HCT116 (cell line): ENCODE results near the gene U2AF2. TPM values are rescaled to one million over a fixed set of nuclear protein-coding genes. Genes with fewer than 3 reads are reported as not detected.

Experiments used
- ATAC-seq: fragments of 200-7000 bp; cut with Tn5 transposase; 2 replicates; pipeline ENCODE4 v1.9.1; 2020; ENCODE audit warnings: mild to moderate bottlenecking, moderate library complexity
- BruUV-seq: library from RNA; stranded (reverse); fragments of 400-500 nt; replicated peaks from 2 replicates; lab custom pipeline; 2021; lab: Mats Ljungman, UMichigan
- CTCF ChIA-PET: fragments of 300-600 bp; sonication (Branson Sonifier 250); formaldehyde crosslinking; loops from one replicate; lab custom pipeline; 2021; ENCODE audit warnings: antibody characterized with exemption; lab: Charles Lee
- POLR2A ChIA-PET: fragments of 300-600, 350-600 bp; sonication (Branson Sonifier 250); formaldehyde crosslinking; loops from one replicate; lab custom pipeline; 2021; ENCODE audit warnings: antibody characterized with exemption; lab: Charles Lee
- RAD21 ChIA-PET, 2 experiments: fragments of 300-600 bp; sonication (Branson Sonifier 250); formaldehyde crosslinking; loops; one replicate each; lab custom pipeline; 2023; ENCODE audit warnings: low total read pairs in 2 of 2; ENCODE audit not compliant: uncharacterized antibody in 2 of 2, unreplicated experiment in 2 of 2, low non-redundant PET in 1 of 2; lab: Charles Lee
- DNase-seq: peaks from one replicate; pipeline ENCODE4 v3.0.0-alpha.2; 2010; ENCODE audit warnings: low read depth, low spot score
- H2AFZ ChIP-seq: fragments of 200-600 bp; shearing (Covaris generic), sonication (generic); 2 replicates; pipeline ENCODE4 v1.6.1; 2017; ENCODE audit warnings: low read depth, mixed run types, mixed read lengths, antibody characterized with exemption, low read length; ENCODE audit not compliant: poor library complexity, severe bottlenecking
- H3K27ac ChIP-seq: 2 replicates; pipeline ENCODE4 v1.5.1; 2012; ENCODE audit warnings: low read depth, low read length
- H3K27me3 ChIP-seq: fragments of 200-600 bp; sonication (generic); 2 replicates; pipeline ENCODE4 v1.6.1; 2016; ENCODE audit warnings: mixed run types, low read length, mixed read lengths; ENCODE audit not compliant: insufficient read depth
- H3K36me3 ChIP-seq, 2 experiments: fragments of 200-500 bp in 1 of 2; fragments of 200-600 bp in 1 of 2; sonication (Bioruptor generic) in 1 of 2; sonication (generic) in 1 of 2; 2 replicates each; pipeline versions ENCODE4 v1.5.1 to v1.6.1; 2014 to 2016; ENCODE audit warnings: low read length in 2 of 2, inconsistent platforms in 1 of 2, mixed read lengths in 1 of 2, mixed run types in 1 of 2; ENCODE audit not compliant: insufficient read depth in 2 of 2, control insufficient read depth in 1 of 2
- H3K4me1 ChIP-seq, 2 experiments: fragments of 200-600 bp in 1 of 2; sonication (generic) in 1 of 2; 2 replicates each; pipeline versions ENCODE4 v1.5.1 to v1.6.1; 2012 to 2017; ENCODE audit warnings: low read length in 2 of 2, inconsistent platforms in 1 of 2, mild to moderate bottlenecking in 1 of 2, mixed read lengths in 1 of 2, mixed run types in 1 of 2, moderate library complexity in 1 of 2; ENCODE audit not compliant: insufficient read depth in 2 of 2, control insufficient read depth in 1 of 2
- H3K4me2 ChIP-seq: fragments of 200-600 bp; sonication (generic); 2 replicates; pipeline ENCODE4 v1.6.1; 2017; ENCODE audit warnings: mixed run types, low read length, mixed read lengths
- H3K4me3 ChIP-seq, 2 experiments: fragments of 200-600 bp in 1 of 2; sonication (generic) in 1 of 2; replicated peaks in 1 of 2; 2 replicates each; pipeline ENCODE4 v1.5.1; 2011 to 2016; ENCODE audit warnings: low read length in 2 of 2, control low read depth in 1 of 2, low read depth in 1 of 2, mild to moderate bottlenecking in 1 of 2, mixed read lengths in 1 of 2, mixed run types in 1 of 2
- H3K79me2 ChIP-seq: fragments of 200-600 bp; sonication (generic); 2 replicates; pipeline ENCODE4 v1.6.1; 2017; ENCODE audit warnings: mild to moderate bottlenecking, mixed run types, low read length, moderate library complexity, mixed read lengths; ENCODE audit not compliant: insufficient read depth
- H3K9ac ChIP-seq: fragments of 200-600 bp; sonication (generic); 2 replicates; pipeline ENCODE4 v1.6.1; 2016; ENCODE audit warnings: low read length, mixed read lengths
- H3K9me2 ChIP-seq: fragments of 200-600 bp; sonication (generic), shearing (Covaris generic); 2 replicates; pipeline ENCODE4 v1.6.1; 2017; ENCODE audit warnings: mixed run types, mild to moderate bottlenecking, moderate library complexity; ENCODE audit not compliant: insufficient read depth
- H3K9me3 ChIP-seq, 2 experiments: fragments of 200-500 bp in 1 of 2; fragments of 200-600 bp in 1 of 2; sonication (Bioruptor generic) in 1 of 2; sonication (generic) in 1 of 2; 2 replicates each; pipeline ENCODE4 v1.6.1; 2014 to 2017; ENCODE audit warnings: low read length in 2 of 2, mixed read lengths in 2 of 2, inconsistent platforms in 1 of 2, low read depth in 1 of 2, mild to moderate bottlenecking in 1 of 2, mixed run types in 1 of 2, moderate library complexity in 1 of 2; ENCODE audit not compliant: control insufficient read depth in 1 of 2, insufficient read depth in 1 of 2
- H4K20me1 ChIP-seq: fragments of 200-600 bp; sonication (generic), shearing (Covaris generic); 2 replicates; pipeline ENCODE4 v1.6.1; 2017; ENCODE audit warnings: mixed run types, mild to moderate bottlenecking, moderate library complexity; ENCODE audit not compliant: insufficient read depth
- CBX3 ChIP-seq: IDR thresholded peaks from 2 replicates; pipeline ENCODE4 v1.6.1; 2012; ENCODE audit warnings: low read depth
- EGR1 ChIP-seq: IDR thresholded peaks from 2 replicates; pipeline ENCODE4 v1.6.1; 2012; ENCODE audit warnings: low read depth
- RAD21 ChIP-seq: IDR thresholded peaks from 2 replicates; pipeline ENCODE4 v1.6.1; 2012; ENCODE audit warnings: low read depth, mild to moderate bottlenecking
- SP1 ChIP-seq: IDR thresholded peaks from 2 replicates; pipeline ENCODE4 v1.6.1; 2012; ENCODE audit warnings: low read depth
- YY1 ChIP-seq: IDR thresholded peaks from 2 replicates; pipeline ENCODE4 v1.6.1; 2011; ENCODE audit warnings: low read length, low read depth, moderate library complexity, mild to moderate bottlenecking; ENCODE audit not compliant: insufficient replicate concordance; ENCODE audit errors: extremely low read depth
- ZFX ChIP-seq: fragments of 450-650 bp; IDR thresholded peaks from 2 replicates; pipeline ENCODE4 v1.6.1; 2017
- ZNF274 ChIP-seq: fragments of 200-500 bp; sonication (Bioruptor generic); IDR thresholded peaks from 2 replicates; pipeline ENCODE4 v1.6.1; 2014; ENCODE audit warnings: mild to moderate bottlenecking, low read depth, low read length, inconsistent platforms
- intact Hi-C: fragments of 100-400 bp; cut with micrococcal nuclease; formaldehyde crosslinking; loops from 2 replicates; pipeline ENCODE4 v1.10.0; 2022
- total RNA-seq: library from RNA; stranded (reverse); gene quantifications from one replicate; pipeline ENCODE4 v1.2.1, GENCODE V29; 2021; ENCODE audit not compliant: unreplicated experiment

U2AF2 gene
- total RNA-seq, 1 experiment from 2014 or later: 259 TPM

DNA sequence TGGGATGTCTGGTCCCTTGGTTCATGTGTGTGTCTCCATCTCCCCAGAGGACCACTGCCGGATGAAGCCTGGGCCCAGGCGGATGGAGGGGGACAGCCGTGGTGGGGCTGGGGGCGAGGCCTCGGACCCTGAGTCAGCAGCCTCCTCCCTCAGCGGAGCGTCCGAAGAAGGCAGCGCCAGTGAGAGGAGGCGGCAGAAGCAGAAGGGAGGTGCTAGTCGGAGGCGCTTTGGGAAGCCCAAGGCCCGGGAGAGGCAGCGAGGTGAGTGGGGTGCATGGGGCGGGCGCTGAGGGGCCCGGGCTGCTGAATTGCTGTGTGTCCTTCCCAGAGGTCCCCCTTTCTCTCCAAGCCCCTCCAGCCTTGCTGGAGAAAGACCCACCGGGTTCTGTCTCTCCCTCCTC lies 3.6 kb upstream of the U2AF2 start:
- intact Hi-C loops: no loop called here
- no peak for DNase-seq
- no peak overlapping the region for H3K9ac ChIP-seq
- no peak overlapping the region for H3K4me2 ChIP-seq
- ChIA-PET POLR2A (no interaction called here), CTCF (no interaction called here), RAD21 (no interaction called here)
- no peaks in the 10 kb centered on the region for H3K36me3 ChIP-seq
- H3K4me3 ChIP-seq: no peak overlapping the region
- BruUV-seq: no TSS peak
- no peaks in the 10 kb centered on the region for H4K20me1 ChIP-seq
- H3K4me1 ChIP-seq: peaks cover 6 to 12% of the 10 kb centered on the region in 2 experiments; a peak in 3 of 4 replicates
- ATAC-seq: no peak
- H3K9me2 ChIP-seq: no peaks in the 10 kb centered on the region
- H2AFZ ChIP-seq: no peak overlapping the region
- TF ChIP-seq ZFX: no peak
- H3K27me3 ChIP-seq: no peaks in the 10 kb centered on the region
- H3K9me3 ChIP-seq: no peaks in the 10 kb centered on the region
- H3K27ac ChIP-seq: no peak overlapping the region
- peaks cover 10% of the 10 kb centered on the region for H3K79me2 ChIP-seq

DNA sequence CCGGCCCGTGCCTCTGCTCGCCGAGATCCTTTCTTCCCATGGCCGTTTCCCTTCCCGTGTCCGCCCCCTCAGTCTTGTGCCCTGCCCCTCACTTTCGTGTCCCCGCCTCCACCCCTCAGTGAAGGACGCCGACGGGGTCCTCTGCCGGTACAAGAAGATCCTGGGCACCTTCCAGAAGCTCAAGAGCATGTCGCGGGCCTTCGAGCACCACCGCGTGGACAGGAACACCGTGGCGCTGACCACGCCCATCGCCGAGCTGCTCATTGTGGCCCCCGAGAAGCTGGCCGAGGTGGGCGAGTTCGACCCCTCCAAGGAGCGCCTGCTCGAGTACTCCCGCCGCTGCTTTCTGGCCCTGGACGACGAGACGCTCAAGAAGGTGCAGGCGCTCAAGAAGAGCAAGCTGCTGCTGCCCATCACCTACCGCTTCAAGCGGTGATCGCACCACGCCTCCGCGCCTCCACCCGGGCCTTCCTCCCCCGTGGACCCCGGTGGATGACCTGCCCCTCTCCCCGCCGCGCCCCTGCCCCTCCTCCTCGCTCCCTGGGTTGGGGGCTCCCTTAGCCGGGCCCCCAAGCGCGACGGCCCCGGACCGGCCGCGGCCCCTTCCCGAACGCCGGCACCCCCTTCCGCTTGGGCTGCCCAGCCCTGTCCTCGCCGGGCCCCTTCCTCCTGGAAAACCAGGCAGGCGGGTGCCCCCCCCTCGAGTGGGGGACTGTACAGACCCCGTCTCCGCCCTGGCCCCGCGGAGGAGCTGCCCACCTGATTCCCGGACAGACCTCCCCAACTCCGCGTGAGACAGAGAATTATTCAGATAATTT lies 2.3 kb upstream of the U2AF2 start:
- no peaks in the 10 kb centered on the region for H3K9me3 ChIP-seq
- DNase-seq: no peak
- intact Hi-C loops: loop anchor here (1.0 kb wide), 1 partner anchor 20 kb away; no protein-coding TSS in a partner anchor
- peaks cover 23% of the 10 kb centered on the region for H3K79me2 ChIP-seq
- TF ChIP-seq SP1 (no peak), CBX3 (no peak), YY1 (no peak), ZNF274 (no peak), RAD21 (no peak), EGR1 (no peak)
- TF ChIP-seq, all 23 proteins: peak for 0
- H3K36me3 ChIP-seq: peaks cover 0 to 3% of the 10 kb centered on the region in 2 experiments; a peak in 1 of 4 replicates
- ChIA-PET CTCF (interaction anchor here (0.6 to 1.0 kb wide), 8 partner anchors 7 to 410 kb away, joined by 3 to 5 read pairs (median 4); partner anchors contain the start of genes FIZ1, ZNF581 and ZNF784), POLR2A (interaction anchor here (0.7 to 2.4 kb wide), 3 partner anchors 10 to 103 kb away, joined by 3 to 9 read pairs (median 5); partner anchors contain the start of gene ZNF581), RAD21 (interaction anchor here in 1 of 2 experiments (0.6 to 0.7 kb wide), 2 partner anchors 168 to 187 kb away, joined by 3 to 4 read pairs; no protein-coding TSS in a partner anchor)
- H3K9me2 ChIP-seq: no peaks in the 10 kb centered on the region
- peak overlapping the region; percentile 79 for H3K4me2 ChIP-seq
- BruUV-seq: no TSS peak
- H3K4me1 ChIP-seq: peaks cover 16 to 24% of the 10 kb centered on the region in 2 experiments; a peak in 3 of 4 replicates
- H2AFZ ChIP-seq: no peak overlapping the region
- H3K27me3 ChIP-seq: no peaks in the 10 kb centered on the region
- no peaks in the 10 kb centered on the region; the same call in 1 of the 2 replicates for H4K20me1 ChIP-seq
- peak overlapping the region; percentile 99 for H3K9ac ChIP-seq
- H3K4me3 ChIP-seq: peak overlapping the region; percentile 67 to 87
- ATAC-seq: no peak
- H3K27ac ChIP-seq: no peak overlapping the region
